ENCODE measurements around the gene EEF1AKMT4. TPM values are rescaled to one million over a fixed set of nuclear protein-coding genes. Genes with fewer than 3 reads are reported as not detected.

The EEF1AKMT4 gene
- total RNA-seq, 1 donor from 2014 or later, result 4.0 TPM

GRCh38 chr3:184298759-184299487 lies 49.5 kb downstream of the EEF1AKMT4 start, which contains the start of gene PSMD2:
TSS of gene PSMD2 (plus strand) at chr3:184299241. CDS start at chr3:184299267, 26 bp downstream.
- peak; percentile 99 for DNase-seq (ENCODE audit: low spot score)

GRCh38 chr3:184299488-184300377 lies 50.3 kb downstream of the EEF1AKMT4 start:
- DNase-seq (ENCODE audit: low spot score), result no peak

- no peak for DNase-seq (ENCODE audit: low spot score)
These were observed 50.9 kb downstream of the EEF1AKMT4 start for GRCh38 chr3:184300378-184300720.

- no peak for DNase-seq (ENCODE audit: low spot score)
These were observed 56.1 kb downstream of the EEF1AKMT4 start for GRCh38 chr3:184305577-184305976.

GRCh38 chr3:184306341-184306972 lies 57.0 kb downstream of the EEF1AKMT4 start:
- no peak for DNase-seq (ENCODE audit: low spot score)

- no peak for DNase-seq (ENCODE audit: low spot score)
These were observed 58.4 kb downstream of the EEF1AKMT4 start for GRCh38 chr3:184307915-184308314.

Small RNA genes lying within 50 kb of the gene (microRNA-seq; reads per million reads assigned to microRNA genes)
- gene MIR1224 (ENCODE audit: borderline number of aligned reads), result not detected

Other genes starting within 250 kb of the EEF1AKMT4 start
- 24.2 TPM for gene ABCC5, start 231.8 kb upstream of the EEF1AKMT4 start, total RNA-seq
- gene HTR3D, start 217.9 kb upstream of the EEF1AKMT4 start, total RNA-seq, result not detected
- not detected for gene HTR3C, start 196.6 kb upstream of the EEF1AKMT4 start, total RNA-seq
- gene HTR3E, start 152.6 kb upstream of the EEF1AKMT4 start, total RNA-seq, result not detected
- gene EIF2B5, start 114.3 kb upstream of the EEF1AKMT4 start, total RNA-seq, result 38.9 TPM
- gene DVL3, start 94.3 kb upstream of the EEF1AKMT4 start, total RNA-seq, result 68.1 TPM
- 389 TPM for gene AP2M1, start 74.8 kb upstream of the EEF1AKMT4 start, total RNA-seq
- 81.1 TPM for gene ABCF3, start 63.5 kb upstream of the EEF1AKMT4 start, total RNA-seq
- gene VWA5B2, start 20.1 kb upstream of the EEF1AKMT4 start, total RNA-seq, result not detected
- 34.1 TPM for gene ALG3, start 710 bp upstream of the EEF1AKMT4 start, total RNA-seq
- not detected for gene CAMK2N2, start 11.9 kb downstream of the EEF1AKMT4 start, total RNA-seq
- gene ECE2, start 26.4 kb downstream of the EEF1AKMT4 start, total RNA-seq, result not detected
- 211 TPM for gene PSMD2, start 49.6 kb downstream of the EEF1AKMT4 start, total RNA-seq
- gene EIF4G1, start 64.9 kb downstream of the EEF1AKMT4 start, total RNA-seq, result 361 TPM
- 24.4 TPM for gene FAM131A, start 87.9 kb downstream of the EEF1AKMT4 start, total RNA-seq
- 3.8 TPM for gene CLCN2, start 111.9 kb downstream of the EEF1AKMT4 start, total RNA-seq
- gene POLR2H, start 112.0 kb downstream of the EEF1AKMT4 start, total RNA-seq, result 51.7 TPM
- 1.1 TPM for gene THPO, start 128.5 kb downstream of the EEF1AKMT4 start, total RNA-seq
- 11.3 TPM for gene CHRD, start 130.4 kb downstream of the EEF1AKMT4 start, total RNA-seq

All from mesenteric fat pad (tissue), 1 donor.